B cell (primary cell): ENCODE measurements around the gene RALGAPA2.

Experiments used
- EZH2 ChIP-seq: IDR thresholded peaks from 2 replicates; pipeline ENCODE4 v1.6.1; 2012; ENCODE audit warnings: borderline replicate concordance, low read depth, mild to moderate bottlenecking, moderate library complexity, low read length; ENCODE audit not compliant: insufficient read depth, poor library complexity, severe bottlenecking
- TF ChIP-seq, protein P1 (sequence below): fragments of 200-600 bp; IDR thresholded peaks from one replicate; pipeline ENCODE4 v1.8.0; 2022; ENCODE audit warnings: antibody characterized with exemption, mild to moderate bottlenecking

DNA sequence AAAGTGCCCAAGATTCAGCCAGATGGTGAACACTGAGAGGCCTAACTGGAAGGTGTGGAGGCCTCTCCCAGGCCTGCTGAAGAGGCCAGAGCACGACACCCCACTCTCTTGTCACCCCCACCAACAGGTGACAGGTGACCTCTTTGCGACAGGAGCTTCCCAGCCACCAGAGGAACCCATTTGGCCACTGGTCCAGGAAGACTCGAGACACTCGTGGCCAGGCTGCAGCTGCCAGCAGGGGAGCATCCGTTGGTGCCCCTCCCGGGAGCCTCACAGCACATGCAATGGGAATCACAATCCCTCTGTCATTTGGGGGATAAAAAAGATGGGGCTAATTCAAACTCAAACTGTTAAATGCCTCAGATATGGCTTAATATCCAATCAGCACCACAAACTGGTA, 181.2 kb downstream of the RALGAPA2 start:
- TF ChIP-seq, protein P1, sequence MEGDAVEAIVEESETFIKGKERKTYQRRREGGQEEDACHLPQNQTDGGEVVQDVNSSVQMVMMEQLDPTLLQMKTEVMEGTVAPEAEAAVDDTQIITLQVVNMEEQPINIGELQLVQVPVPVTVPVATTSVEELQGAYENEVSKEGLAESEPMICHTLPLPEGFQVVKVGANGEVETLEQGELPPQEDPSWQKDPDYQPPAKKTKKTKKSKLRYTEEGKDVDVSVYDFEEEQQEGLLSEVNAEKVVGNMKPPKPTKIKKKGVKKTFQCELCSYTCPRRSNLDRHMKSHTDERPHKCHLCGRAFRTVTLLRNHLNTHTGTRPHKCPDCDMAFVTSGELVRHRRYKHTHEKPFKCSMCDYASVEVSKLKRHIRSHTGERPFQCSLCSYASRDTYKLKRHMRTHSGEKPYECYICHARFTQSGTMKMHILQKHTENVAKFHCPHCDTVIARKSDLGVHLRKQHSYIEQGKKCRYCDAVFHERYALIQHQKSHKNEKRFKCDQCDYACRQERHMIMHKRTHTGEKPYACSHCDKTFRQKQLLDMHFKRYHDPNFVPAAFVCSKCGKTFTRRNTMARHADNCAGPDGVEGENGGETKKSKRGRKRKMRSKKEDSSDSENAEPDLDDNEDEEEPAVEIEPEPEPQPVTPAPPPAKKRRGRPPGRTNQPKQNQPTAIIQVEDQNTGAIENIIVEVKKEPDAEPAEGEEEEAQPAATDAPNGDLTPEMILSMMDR, result no peak
- TF ChIP-seq EZH2, result no peak
